Activated naive CD4-positive, alpha-beta T cell treated with anti-CD3 and anti-CD28 coated beads, Interleukin-2, amount 10 ng/mL, durations not matched to agents 7 days and 5 days (primary cell): ENCODE measurements around the gene CHST8.

Experiments
- CTCF ChIA-PET: fragments of 350-600 bp; sonication (Branson Sonifier 250); formaldehyde crosslinking; loops from one replicate; lab custom pipeline; 2021; ENCODE audit warnings: antibody characterized with exemption; lab: Charles Lee
- DNase-seq: peaks from one replicate; pipeline ENCODE4 v3.0.0-alpha.2; 2020
- H3K27ac Mint-ChIP-seq: one replicate; pipeline ENCODE4 v1.8.0; 2021; ENCODE audit warnings: mild to moderate bottlenecking, moderate library complexity, mixed read lengths
- H3K27me3 Mint-ChIP-seq: one replicate; pipeline ENCODE4 v1.8.0; 2021; ENCODE audit warnings: mild to moderate bottlenecking, mixed read lengths
- H3K36me3 Mint-ChIP-seq: one replicate; pipeline ENCODE4 v1.8.0; 2021; ENCODE audit warnings: mixed read lengths
- H3K4me1 Mint-ChIP-seq: one replicate; pipeline ENCODE4 v1.8.0; 2021; ENCODE audit warnings: mixed read lengths
- H3K4me3 Mint-ChIP-seq: one replicate; pipeline ENCODE4 v1.8.0; 2021; ENCODE audit warnings: mild to moderate bottlenecking, moderate library complexity, mixed read lengths
- H3K9me3 Mint-ChIP-seq: one replicate; pipeline ENCODE4 v1.8.0; 2021; ENCODE audit warnings: mixed read lengths

The CHST8 gene

GRCh38 chr19:33724021-33724720, 102.4 kb downstream of the CHST8 start:
- no peaks in the 10 kb centered on the region for H3K27me3 Mint-ChIP-seq
- H3K4me3 Mint-ChIP-seq, result no peak overlapping the region
- no peak for DNase-seq
- CTCF ChIA-PET, result no interaction called here
- no peaks in the 10 kb centered on the region for H3K36me3 Mint-ChIP-seq
- H3K27ac Mint-ChIP-seq, result no peak overlapping the region
- H3K9me3 Mint-ChIP-seq, result no peaks in the 10 kb centered on the region
- H3K4me1 Mint-ChIP-seq, result no peaks in the 10 kb centered on the region

GRCh38 chr19:33724721-33725060, 102.9 kb downstream of the CHST8 start:
- Mint-ChIP-seq H3K36me3 (no peaks in the 10 kb centered on the region), H3K4me1 (no peaks in the 10 kb centered on the region), H3K27ac (no peak overlapping the region), H3K27me3 (no peaks in the 10 kb centered on the region), H3K4me3 (no peak overlapping the region), H3K9me3 (no peaks in the 10 kb centered on the region)
- DNase-seq, result no peak
- CTCF ChIA-PET, result no interaction called here

- Mint-ChIP-seq H3K4me1 (no peaks in the 10 kb centered on the region), H3K36me3 (no peaks in the 10 kb centered on the region), H3K27me3 (no peaks in the 10 kb centered on the region), H3K4me3 (no peak overlapping the region), H3K27ac (no peak overlapping the region), H3K9me3 (no peaks in the 10 kb centered on the region)
- CTCF ChIA-PET, result no interaction called here
- DNase-seq, result no peak
Observed at GRCh38 chr19:33725567-33725966, 103.8 kb downstream of the CHST8 start.

GRCh38 chr19:33726756-33727155, 105.0 kb downstream of the CHST8 start:
- H3K4me1 Mint-ChIP-seq, result no peaks in the 10 kb centered on the region
- CTCF ChIA-PET, result no interaction called here
- no peak overlapping the region for H3K4me3 Mint-ChIP-seq
- H3K36me3 Mint-ChIP-seq, result no peaks in the 10 kb centered on the region
- no peaks in the 10 kb centered on the region for H3K27me3 Mint-ChIP-seq
- DNase-seq, result no peak
- no peak overlapping the region for H3K27ac Mint-ChIP-seq
- H3K9me3 Mint-ChIP-seq, result no peaks in the 10 kb centered on the region

- no peak overlapping the region for H3K27ac Mint-ChIP-seq
- H3K27me3 Mint-ChIP-seq, result no peaks in the 10 kb centered on the region
- no peaks in the 10 kb centered on the region for H3K36me3 Mint-ChIP-seq
- no peaks in the 10 kb centered on the region for H3K4me1 Mint-ChIP-seq
- H3K9me3 Mint-ChIP-seq, result no peaks in the 10 kb centered on the region
- DNase-seq, result no peak
- CTCF ChIA-PET, result no interaction called here
- no peak overlapping the region for H3K4me3 Mint-ChIP-seq
Observed at GRCh38 chr19:33727331-33727998, 105.7 kb downstream of the CHST8 start.

- Mint-ChIP-seq H3K4me3 (no peak overlapping the region), H3K4me1 (no peaks in the 10 kb centered on the region), H3K27me3 (no peaks in the 10 kb centered on the region), H3K36me3 (no peaks in the 10 kb centered on the region), H3K9me3 (peaks cover 3% of the 10 kb centered on the region), H3K27ac (no peak overlapping the region)
- no peak for DNase-seq
- CTCF ChIA-PET, result no interaction called here
Observed at GRCh38 chr19:33728141-33728540, 106.4 kb downstream of the CHST8 start.

GRCh38 chr19:33730858-33731607, 109.3 kb downstream of the CHST8 start:
- H3K27me3 Mint-ChIP-seq, result no peaks in the 10 kb centered on the region
- no peak for DNase-seq
- CTCF ChIA-PET, result no interaction called here

GRCh38 chr19:33731881-33732280, 110.1 kb downstream of the CHST8 start:
- H3K36me3 Mint-ChIP-seq, result no peaks in the 10 kb centered on the region

More at GRCh38 chr19:33730858-33731607, 109.3 kb downstream of the CHST8 start:
- H3K4me1 Mint-ChIP-seq, result no peaks in the 10 kb centered on the region
- H3K36me3 Mint-ChIP-seq, result no peaks in the 10 kb centered on the region
- peaks cover 3% of the 10 kb centered on the region for H3K9me3 Mint-ChIP-seq
- no peak overlapping the region for H3K27ac Mint-ChIP-seq
- H3K4me3 Mint-ChIP-seq, result no peak overlapping the region

GRCh38 chr19:33734913-33735312, 113.2 kb downstream of the CHST8 start:
- Mint-ChIP-seq H3K4me3 (no peak overlapping the region), H3K27ac (no peak overlapping the region), H3K9me3 (peaks cover 3% of the 10 kb centered on the region), H3K36me3 (no peaks in the 10 kb centered on the region), H3K4me1 (no peaks in the 10 kb centered on the region), H3K27me3 (no peaks in the 10 kb centered on the region)
- DNase-seq, result no peak
- CTCF ChIA-PET, result no interaction called here

More at GRCh38 chr19:33731881-33732280, 110.1 kb downstream of the CHST8 start:
- no peaks in the 10 kb centered on the region for H3K4me1 Mint-ChIP-seq
- DNase-seq, result no peak
- peaks cover 3% of the 10 kb centered on the region for H3K9me3 Mint-ChIP-seq
- no peaks in the 10 kb centered on the region for H3K27me3 Mint-ChIP-seq
- no peak overlapping the region for H3K27ac Mint-ChIP-seq
- CTCF ChIA-PET, result no interaction called here
- no peak overlapping the region for H3K4me3 Mint-ChIP-seq

- H3K4me1 Mint-ChIP-seq, result no peaks in the 10 kb centered on the region
- CTCF ChIA-PET, result no interaction called here
- no peaks in the 10 kb centered on the region for H3K36me3 Mint-ChIP-seq
- H3K27me3 Mint-ChIP-seq, result no peaks in the 10 kb centered on the region
- H3K27ac Mint-ChIP-seq, result no peak overlapping the region
- DNase-seq, result no peak
- no peak overlapping the region for H3K4me3 Mint-ChIP-seq
- peaks cover 3% of the 10 kb centered on the region for H3K9me3 Mint-ChIP-seq
Observed at GRCh38 chr19:33736158-33736557, 114.4 kb downstream of the CHST8 start.

- H3K27ac Mint-ChIP-seq, result no peak overlapping the region
Observed at GRCh38 chr19:33736787-33737186, 115.0 kb downstream of the CHST8 start.

GRCh38 chr19:33737681-33738371, 116.1 kb downstream of the CHST8 start:
- no peak overlapping the region for H3K4me3 Mint-ChIP-seq
- no peaks in the 10 kb centered on the region for H3K36me3 Mint-ChIP-seq
- no peak overlapping the region for H3K27ac Mint-ChIP-seq
- no peaks in the 10 kb centered on the region for H3K9me3 Mint-ChIP-seq
- no peaks in the 10 kb centered on the region for H3K27me3 Mint-ChIP-seq
- H3K4me1 Mint-ChIP-seq, result no peaks in the 10 kb centered on the region
- CTCF ChIA-PET, result no interaction called here
- DNase-seq, result no peak

More at GRCh38 chr19:33736787-33737186, 115.0 kb downstream of the CHST8 start:
- no peaks in the 10 kb centered on the region for H3K36me3 Mint-ChIP-seq
- H3K9me3 Mint-ChIP-seq, result peaks cover 3% of the 10 kb centered on the region
- H3K4me1 Mint-ChIP-seq, result no peaks in the 10 kb centered on the region
- H3K4me3 Mint-ChIP-seq, result no peak overlapping the region
- no peaks in the 10 kb centered on the region for H3K27me3 Mint-ChIP-seq
- DNase-seq, result no peak
- CTCF ChIA-PET, result no interaction called here

GRCh38 chr19:33740811-33741396, 119.2 kb downstream of the CHST8 start:
- Mint-ChIP-seq H3K27me3 (no peaks in the 10 kb centered on the region), H3K27ac (no peak overlapping the region), H3K36me3 (no peaks in the 10 kb centered on the region), H3K9me3 (no peaks in the 10 kb centered on the region), H3K4me3 (no peak overlapping the region), H3K4me1 (no peaks in the 10 kb centered on the region)
- CTCF ChIA-PET, result no interaction called here
- DNase-seq, result peak; percentile 61

- CTCF ChIA-PET, result no interaction called here
- DNase-seq, result no peak
- Mint-ChIP-seq H3K36me3 (no peaks in the 10 kb centered on the region), H3K27ac (no peak overlapping the region), H3K4me1 (no peaks in the 10 kb centered on the region), H3K27me3 (no peaks in the 10 kb centered on the region), H3K9me3 (no peaks in the 10 kb centered on the region), H3K4me3 (no peak overlapping the region)
Observed at GRCh38 chr19:33745297-33745696, 123.5 kb downstream of the CHST8 start.
